Fibroblast of skin of right biceps (primary cell): ENCODE measurements around the gene TTN.

Experiments used
- DNase-seq: peaks from one replicate; pipeline ENCODE4 v3.0.0-alpha.2; 2013

TTN gene

DNA sequence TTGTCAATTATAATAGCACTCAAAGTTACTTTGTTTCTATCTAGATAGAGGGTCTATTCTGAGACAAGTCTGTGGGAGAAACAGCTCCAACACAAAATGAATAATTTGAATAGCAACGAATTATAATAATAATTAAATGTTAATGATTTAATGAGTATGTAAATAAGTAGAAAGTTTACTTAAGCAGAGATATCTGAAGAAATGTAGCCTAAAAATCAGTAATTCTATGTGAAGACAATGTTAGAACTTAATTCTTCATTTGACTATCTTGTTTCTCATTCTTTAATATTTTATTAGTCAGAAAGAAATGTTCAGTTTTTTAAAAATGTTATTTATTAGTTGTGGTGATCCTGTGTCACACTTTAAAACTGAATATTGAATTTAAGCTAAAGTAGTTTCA lies 165.7 kb downstream of the TTN start:
- DNase-seq: no peak

DNA sequence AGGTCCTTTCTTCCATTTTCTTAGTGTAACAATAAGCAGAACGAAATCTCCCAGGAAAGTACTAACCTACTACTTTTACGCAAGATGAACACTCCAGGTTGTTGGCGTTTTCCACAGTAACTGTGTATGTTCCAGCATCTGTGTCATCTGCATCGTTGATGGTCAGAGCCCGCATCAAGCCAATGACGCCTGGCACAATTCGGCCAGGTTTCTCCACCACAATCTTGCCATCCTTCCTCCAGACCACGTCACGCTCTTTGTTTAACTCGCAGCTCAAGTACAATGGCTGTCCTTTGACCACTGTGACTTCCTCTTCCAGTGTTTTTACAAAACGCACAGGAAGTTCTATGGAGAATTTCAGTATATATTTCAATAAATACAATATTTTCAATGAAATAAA lies 171.3 kb downstream of the TTN start:
- no peak for DNase-seq

DNA sequence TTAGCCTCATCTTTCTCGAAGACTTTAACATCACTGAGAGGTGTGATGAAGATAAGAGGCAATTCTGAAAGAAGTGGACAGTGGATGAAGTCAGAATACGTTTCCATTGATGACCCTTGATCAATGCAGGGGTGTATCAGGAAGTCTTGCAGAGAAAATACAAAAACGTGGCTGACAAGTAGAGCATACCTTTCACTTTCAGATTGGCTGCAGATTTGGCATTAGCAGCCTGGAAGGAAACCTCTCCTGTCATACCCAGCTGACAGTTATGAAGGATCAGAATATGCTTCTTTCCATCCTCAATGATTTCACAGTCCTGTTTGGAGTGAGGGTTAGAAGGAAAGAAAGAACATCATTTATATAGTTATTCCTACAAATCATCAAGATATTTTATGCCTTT lies 174.5 kb downstream of the TTN start:
- DNase-seq: no peak

DNA sequence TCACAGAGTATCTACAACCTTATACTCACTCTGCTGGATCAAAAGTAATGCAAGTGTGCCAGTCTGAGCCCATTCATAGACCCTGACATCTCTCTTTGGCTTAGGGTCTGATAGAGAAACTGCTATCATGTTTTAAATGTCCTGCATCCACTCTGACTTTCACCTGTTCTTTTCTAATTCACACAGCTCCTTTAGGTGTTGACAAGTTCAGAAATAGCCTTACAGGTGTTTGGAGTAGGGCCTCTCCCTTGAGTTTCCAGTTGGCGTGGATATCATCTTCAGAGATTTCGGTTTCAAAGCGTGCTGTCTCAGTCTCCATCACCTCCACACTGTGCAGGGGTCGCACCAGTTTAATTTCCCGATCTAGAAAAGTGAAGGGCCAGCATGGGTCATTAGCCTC lies 176.6 kb downstream of the TTN start:
- DNase-seq: no peak

DNA sequence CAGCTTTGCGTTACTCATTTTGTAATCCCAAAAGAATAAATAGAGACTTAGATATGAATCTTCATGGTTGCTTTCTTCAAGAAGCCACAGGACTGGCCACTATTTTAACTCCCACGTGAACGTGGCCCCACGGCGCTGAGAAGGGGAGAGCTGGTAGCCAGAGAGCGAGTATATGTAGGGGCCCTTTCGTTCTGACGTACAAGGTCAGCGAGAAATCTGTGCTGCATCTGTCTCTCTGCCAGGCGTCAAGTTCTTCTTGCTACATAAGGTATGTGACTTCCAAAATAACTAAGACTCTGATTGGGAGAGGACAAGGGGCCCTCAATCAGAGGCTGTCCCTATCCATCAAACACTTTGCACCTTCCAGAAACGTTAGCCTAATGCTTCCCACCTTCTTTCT lies 177.8 kb downstream of the TTN start:
- DNase-seq: no peak

DNA sequence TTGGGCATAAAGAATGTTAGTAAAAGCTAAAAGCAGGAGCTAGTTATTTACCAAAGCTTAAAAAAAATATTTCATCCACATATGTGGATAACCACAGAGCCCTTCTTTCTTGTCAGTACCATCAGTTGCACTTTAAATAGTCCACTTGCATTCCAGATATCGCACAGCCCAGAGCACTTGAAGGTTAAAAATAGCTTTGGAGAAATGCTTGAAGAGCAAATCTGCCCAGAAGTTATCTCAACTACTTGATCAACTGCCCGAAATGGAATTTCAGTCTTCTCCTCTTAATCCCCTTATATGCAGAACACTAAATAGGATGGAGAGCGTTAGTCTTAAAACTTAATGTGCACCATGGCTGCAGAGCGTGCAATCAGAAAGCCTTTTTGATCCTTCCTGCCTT lies 178.6 kb downstream of the TTN start:
- DNase-seq: no peak

DNA sequence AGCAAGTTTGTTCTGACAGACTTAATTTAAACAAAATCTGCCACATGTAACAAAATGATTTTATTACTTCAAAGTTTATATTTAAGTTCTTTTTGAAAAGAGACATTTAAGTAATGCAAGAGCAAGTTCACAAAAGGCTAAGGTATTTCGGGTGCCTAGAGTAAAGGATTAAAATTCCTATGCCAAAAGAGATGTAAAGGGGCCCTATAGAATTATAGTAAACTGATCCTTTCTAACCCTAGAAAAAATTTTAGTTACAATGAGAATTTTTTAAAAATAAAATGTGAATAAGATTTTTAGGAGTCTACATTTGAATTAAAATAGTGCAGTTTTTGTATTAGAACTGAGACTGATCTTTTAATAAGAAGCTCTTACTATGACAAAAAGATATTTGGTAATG lies 179.8 kb downstream of the TTN start:
- no peak for DNase-seq

DNA sequence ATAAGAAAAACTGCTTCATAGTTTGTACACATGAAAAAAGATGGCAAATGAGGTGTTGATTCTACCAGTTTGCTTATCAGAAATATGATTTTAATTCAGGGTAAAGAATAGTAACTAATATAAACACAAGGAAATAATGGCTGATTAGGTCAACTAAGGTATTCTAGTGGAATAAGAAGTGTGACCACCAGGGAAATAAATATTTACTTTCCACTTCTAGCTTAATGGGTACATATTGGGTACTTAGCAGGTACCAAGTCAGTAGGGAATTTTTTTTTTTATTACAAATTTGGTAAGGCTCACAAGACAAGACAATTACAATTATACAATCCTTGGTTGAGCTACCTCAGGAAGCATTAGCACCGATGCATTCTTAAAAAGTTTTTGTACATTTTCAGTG lies 191.3 kb downstream of the TTN start:
- no peak for DNase-seq

DNA sequence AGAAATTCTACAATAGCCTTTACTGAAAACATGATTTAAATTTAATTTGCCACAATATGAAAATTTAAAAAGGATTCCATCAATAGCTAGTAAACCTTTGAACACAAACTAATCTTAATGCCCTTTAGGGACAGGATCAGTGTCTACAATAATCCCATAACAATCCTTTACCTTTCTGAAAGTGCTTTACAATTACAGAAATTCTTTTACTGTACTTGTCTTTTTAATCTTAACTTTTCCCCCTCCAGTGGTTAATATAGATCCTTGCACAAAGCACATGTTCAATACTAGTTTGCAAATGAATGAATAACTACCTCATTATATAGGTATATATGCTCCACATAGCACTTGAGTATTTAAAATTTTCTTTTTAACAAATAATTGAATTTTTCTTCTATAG lies 204.3 kb downstream of the TTN start:
- DNase-seq: no peak

DNA sequence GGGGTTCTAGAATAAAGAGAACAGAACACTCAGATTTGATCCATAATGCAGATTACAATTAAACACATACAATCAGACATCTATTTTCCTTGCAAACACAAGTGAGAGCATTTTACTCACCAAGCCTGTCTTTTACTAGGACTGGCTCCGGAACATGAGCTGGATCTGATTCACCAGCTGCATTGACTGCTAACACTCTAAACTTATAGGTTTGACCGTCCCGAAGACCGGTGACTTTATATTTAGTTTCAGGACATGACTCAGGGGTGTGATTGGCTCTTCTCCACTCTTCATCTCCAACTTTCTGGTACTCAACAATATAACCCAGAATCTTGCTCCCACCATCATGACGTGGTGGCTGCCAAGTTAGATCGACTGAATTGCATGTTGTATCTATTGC lies 214.6 kb downstream of the TTN start:
- no peak for DNase-seq

DNA sequence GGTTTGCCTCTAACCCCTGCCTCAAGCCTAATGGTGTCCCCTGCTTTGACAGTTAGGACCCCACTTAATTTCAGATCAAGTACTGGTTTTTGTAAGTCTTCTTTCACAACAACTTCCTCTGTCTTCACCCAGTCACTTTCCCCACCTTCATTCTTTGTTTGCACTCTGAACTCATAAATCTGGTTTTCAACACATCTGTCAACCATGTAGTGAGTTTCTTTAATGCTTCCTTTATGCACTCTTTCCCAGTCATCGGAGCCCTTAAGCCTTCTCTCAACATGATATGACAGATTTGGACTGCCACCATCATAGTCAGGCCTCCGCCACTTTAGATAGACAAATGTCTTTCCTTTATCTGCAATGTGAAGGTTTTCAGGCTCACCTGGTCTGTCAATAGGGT lies 217.9 kb downstream of the TTN start:
- DNase-seq: no peak

DNA sequence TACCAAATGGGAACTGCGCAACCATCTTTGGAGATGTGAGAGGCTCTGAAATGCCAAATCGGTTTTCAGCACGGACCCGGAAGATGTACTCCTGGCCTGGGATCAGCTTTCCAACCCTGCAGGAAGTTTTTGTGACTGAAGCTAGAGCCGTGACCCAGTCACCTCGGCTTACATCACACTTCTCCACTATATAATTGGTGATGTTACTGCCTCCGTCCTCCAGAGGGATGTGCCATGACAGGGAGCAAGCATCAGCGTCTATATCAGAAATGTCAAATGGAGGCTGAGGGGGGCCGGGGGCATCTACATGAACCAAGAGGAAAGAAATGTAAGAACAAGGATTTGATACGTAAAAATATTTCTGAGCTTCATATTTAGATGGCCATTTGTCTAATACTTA lies 222.6 kb downstream of the TTN start:
- no peak for DNase-seq

DNA sequence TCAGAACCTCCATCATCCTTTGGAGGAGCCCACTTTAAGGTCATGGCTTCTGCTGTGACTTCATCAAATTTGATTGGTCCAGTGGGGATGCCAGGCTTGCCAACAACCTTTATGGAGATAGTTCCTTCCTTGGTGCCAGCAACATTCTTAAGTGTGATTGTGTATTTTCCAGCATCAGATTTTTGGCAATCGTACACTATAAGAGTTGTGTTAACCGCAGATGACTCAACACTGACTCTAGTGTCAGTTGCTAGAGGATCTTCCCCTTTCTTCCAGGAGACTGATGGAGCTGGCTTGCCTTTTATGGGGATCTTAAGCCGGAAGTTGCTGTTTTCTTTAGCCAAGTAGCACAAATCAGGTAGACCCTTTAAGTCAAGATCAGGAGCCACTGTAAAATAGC lies 228.2 kb downstream of the TTN start:
- DNase-seq: peak; percentile 41

DNA sequence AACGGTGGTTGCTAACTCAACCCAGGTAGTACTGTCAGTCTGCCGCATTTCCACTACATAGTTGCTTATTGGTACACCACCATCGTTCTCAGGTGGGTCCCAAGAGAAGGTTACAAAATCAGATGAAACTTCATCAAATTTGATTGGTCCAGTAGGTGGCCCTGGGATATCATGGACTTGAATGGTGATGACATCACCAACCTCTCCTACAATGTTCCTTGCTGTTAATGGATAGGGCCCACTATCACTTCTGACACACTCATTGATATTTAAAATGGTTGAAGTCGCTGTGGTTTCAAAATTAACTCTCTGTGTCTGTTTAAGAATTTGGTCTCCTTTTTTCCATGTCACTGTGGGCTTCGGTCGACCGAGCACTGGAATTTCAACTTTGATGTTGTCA lies 232.4 kb downstream of the TTN start:
- DNase-seq: no peak

DNA sequence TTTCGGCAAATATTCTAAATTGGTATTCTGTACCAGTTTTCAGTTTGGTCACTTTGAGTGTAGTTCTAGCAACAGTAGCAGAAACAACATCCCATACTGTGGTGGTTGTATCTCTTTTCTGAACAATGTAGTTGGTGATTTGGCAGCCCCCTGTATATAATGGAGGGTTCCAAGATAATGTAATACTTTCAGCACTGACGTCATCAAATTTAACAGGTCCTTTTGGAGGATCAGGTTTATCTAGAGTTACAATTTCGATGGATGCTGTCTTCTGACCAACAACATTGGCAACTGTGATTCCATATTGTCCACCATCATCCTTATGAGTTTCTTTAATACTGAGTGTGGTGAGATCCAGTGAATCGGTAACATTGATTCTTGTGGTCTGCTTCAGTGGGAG lies 239.0 kb downstream of the TTN start:
- no peak for DNase-seq

DNA sequence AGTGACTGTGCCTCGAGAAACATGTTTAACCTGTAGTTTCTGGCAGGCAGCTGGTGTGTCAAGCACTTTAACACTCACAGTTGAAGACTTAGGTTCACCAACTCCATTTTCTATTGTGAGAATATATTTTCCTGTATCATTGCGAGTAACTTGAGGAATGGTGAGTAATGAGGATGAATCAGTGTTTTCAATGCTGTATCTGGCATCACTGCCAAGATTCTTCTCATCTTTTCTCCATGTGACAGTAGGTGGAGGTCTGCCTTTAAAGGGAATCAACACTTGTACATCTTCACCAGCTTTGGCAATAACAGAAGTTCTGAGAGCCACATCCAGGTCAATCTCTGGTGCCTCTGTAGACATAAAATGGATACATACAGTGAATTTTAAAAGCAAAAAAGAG lies 254.2 kb downstream of the TTN start:
- DNase-seq: peak; percentile 87

DNA sequence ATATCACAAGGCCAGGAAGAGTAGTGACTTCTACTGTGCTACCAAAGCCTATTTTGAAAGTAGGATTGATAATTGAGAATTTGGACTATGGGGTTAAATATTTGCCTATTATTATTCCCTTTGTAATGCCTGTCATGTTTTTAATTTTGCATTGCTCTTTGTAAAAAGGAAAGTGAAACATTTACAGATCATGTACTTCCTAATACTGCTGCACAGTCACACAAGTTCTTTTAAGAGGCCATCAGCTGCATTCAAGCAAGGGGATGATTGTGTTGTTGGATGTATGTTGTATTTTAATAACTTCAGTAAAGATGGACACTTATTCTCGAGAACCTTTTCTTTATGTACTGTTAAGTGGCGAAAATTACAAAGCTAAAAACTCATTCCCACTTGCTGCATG lies 256.9 kb downstream of the TTN start:
- no peak for DNase-seq

DNA sequence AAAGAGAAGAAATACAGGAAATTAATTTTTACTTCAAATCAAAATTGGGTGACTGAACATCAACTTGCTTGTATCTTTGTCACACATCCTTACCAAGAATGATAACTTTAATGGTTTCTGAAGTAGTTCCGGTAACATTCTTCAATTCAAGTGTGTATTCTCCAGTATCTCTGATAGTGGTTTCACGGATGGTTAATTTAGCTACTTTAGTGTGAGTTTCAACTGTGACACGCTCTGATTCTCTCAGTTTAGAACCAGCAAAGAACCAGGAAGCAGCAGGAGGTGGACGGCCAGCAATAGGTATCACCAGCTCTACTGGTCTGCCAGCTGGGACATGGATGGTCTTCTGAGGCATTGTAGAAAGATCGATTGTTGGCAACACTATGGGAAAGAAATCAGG lies 264.7 kb downstream of the TTN start:
- DNase-seq: no peak

DNA sequence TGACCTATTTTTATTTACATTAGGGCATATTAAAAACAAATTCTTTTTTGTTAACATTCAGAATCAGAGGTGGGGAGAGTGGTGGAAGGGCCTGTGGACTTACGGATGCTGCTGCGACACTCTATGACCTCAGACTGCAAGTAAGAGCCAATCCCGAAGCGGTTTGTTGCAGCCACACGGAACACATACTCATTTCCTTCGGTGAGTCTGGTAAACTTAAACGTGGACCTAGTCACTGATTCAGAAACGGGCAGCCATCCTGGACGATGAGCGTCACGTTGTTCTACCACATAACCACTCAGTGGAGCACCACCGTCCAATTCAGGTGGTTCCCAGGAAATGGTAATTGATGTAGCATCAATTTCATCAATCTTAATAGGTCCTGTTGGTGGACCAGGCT lies 265.1 kb downstream of the TTN start:
- DNase-seq: no peak

DNA sequence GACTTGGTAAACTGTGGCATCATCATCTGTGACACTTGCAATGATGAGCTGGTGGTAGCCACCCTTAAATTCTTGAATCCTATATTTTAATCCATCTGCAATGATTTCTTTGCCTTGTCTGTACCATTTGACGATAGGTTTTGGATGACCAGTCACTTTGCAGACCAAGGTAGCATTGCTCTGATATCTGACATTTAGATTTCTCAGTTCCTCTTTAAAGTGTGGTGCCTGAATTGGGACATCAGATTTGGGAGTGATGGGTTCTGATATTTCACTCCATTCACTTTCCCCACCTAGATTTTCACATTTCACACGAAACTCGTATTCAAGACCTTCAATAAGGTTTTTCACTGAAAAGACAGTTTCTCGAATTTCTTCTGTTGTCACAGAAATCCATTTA lies 271.2 kb downstream of the TTN start:
- DNase-seq: no peak

DNA sequence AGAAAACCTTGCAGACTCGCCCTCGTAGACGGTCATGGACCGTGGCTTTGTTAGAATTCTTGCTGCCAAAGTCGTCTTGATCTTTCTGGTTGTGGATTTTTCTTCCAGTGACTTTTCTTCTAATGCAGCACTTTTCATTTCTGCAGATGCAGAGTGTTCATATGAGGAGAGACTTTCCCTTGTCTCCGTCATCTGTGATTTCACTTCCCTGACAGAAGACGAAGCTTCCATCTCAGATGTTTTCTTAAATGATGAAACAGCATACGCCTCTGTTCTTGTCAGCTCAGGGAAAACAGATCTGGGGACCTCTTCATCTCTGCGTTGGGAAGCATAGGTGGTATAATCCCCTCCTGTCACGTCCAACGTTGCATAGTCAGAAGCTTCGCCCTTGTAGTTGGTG lies 276.1 kb downstream of the TTN start:
- DNase-seq: no peak

DNA sequence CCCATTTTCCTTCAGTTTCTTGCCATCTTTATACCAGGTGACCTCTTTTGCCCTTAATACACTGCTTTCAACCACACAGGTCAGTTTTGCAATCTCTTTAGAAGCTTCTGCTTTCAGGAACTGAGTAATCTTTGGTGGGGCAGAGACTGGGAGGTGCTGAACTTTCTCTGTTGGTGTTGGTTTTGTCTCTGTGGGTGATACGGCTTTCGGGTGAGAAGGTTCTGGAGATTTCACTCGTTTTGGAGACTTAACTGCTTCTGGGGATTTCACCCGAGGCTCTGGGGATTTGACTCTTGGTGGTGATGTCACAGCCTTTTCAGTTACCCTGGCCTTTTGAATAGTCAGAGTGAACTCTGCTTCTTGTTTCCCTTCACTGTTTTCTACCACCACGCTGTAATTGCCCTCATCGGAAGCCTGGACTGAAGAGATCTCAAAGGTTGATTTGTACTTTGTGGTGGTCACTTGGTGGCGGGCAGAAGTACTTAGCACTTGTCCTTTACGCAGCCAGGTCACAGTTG lies 276.5 kb downstream of the TTN start:
- no peak for DNase-seq

DNA sequence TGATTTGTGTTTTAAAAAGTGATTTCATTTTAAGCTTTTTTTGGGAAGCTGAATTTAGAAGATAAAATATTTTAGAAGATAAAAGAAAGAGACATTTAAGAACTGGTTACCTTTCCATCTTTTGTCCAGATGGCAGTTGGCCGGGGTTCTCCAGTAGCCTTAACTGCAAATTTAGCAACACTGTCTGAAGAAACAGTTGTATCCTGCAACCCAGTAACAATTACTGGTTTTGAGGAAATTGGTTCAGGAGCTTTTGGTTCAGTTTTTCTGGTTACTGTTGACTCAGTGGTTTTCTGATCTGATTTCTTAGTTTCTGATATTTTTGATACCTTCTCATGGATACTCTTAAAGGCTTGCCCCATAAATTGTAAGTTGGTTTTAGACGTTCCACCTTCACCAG lies 277.1 kb downstream of the TTN start:
- DNase-seq: no peak

DNA sequence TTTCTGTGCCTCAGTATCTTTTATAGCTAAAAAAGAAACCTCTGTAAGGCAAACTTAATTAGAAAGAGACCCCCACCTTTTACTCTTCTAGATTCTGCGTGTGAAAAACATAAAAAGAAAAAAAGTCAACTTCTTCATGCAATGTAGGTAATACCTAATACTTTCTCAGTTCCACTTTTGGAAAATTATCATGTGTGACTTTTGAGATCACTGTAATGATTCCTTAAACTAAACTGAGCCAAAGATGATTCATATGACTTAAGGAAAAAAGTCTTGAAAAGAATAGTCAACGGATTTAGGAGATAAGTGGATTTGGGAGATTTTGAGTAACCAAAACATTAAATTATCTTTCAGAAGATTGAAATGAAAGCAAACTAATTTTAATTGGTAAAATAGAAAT lies 278.0 kb downstream of the TTN start:
- no peak for DNase-seq

DNA sequence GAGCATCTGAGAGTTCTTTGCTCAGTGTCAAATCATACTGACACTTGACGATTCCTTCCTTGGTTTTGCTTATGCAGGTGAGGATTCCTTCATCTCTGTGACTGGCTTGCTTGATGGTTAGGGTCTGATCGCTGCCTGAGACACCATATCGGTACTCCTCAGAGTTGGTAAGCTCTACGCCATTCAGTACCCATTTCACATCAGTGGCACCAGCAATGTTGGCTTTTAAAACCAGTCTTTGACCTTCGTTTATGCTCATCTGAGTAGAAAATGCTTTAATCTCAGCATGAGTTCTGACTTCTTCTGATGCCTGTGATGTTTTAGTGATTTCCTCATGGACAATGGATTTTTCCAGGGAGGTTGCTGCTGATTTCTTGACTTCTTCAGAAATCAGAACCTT lies 278.6 kb downstream of the TTN start:
- DNase-seq: no peak

DNA sequence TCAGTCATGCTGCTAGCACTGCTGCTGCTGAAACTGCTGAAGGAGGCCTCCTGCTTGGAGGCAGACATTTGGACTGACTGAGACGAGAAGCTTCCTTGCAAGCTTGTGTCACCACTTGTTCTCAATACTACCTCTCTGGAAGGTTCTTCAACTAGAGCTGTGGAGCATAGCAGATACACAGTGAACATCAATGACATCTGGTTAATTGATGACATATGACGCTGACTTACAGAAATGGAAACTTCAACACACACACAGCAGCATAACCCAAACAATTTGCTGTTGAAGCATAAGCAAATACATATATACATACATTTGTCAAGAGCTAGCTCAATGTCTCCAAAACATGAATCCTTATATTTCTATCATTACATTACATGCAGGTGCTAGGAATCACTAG lies 279.6 kb downstream of the TTN start:
- no peak for DNase-seq
